Measurements from ENCODE around the gene DENND4C.
"Not testable (repeated sequence)": the region's sequence is repeated elsewhere in the genome, so short reads cannot be mapped to it uniquely, and the experiment has no call there.

The DENND4C gene

GRCh38 chr9:19188771-19189170 lies 41.7 kb upstream of the DENND4C start:
- TF ChIP-seq CTCF (IDR thresholded peaks at IDR 0.05; ENCODE audit: extremely low read depth, missing control alignments) = no peak
- DNase-seq (ENCODE audit: low spot score) = no peak

GRCh38 chr9:19192202-19193028 lies 38.1 kb upstream of the DENND4C start:
- TF ChIP-seq CTCF (IDR thresholded peaks at IDR 0.05; ENCODE audit: extremely low read depth, missing control alignments) = no peak
- DNase-seq (ENCODE audit: low spot score) = no peak

GRCh38 chr9:19193029-19193324 lies 37.5 kb upstream of the DENND4C start:
- no peak for TF ChIP-seq CTCF (IDR thresholded peaks at IDR 0.05; ENCODE audit: extremely low read depth, missing control alignments)
- DNase-seq (ENCODE audit: low spot score) = no peak

- DNase-seq (ENCODE audit: low spot score) = not testable (repeated sequence)
Measured at GRCh38 chr9:19193358-19193973, 37.0 kb upstream of the DENND4C start.

GRCh38 chr9:19198406-19198805 lies 32.1 kb upstream of the DENND4C start:
- no peak for TF ChIP-seq CTCF (IDR thresholded peaks at IDR 0.05; ENCODE audit: extremely low read depth, missing control alignments)
- DNase-seq (ENCODE audit: low spot score) = no peak

- no peak for DNase-seq (ENCODE audit: low spot score)
- TF ChIP-seq CTCF (IDR thresholded peaks at IDR 0.05; ENCODE audit: extremely low read depth, missing control alignments) = no peak
Measured at GRCh38 chr9:19199012-19199411, 31.5 kb upstream of the DENND4C start.

- DNase-seq (ENCODE audit: low spot score) = no peak
- TF ChIP-seq CTCF (IDR thresholded peaks at IDR 0.05; ENCODE audit: extremely low read depth, missing control alignments) = no peak
Measured at GRCh38 chr9:19200229-19200628, 30.3 kb upstream of the DENND4C start.
